ENCODE results near the gene TRERF1.
"Not testable (repeated sequence)": the region's sequence is repeated elsewhere in the genome, so short reads cannot be mapped to it uniquely, and the experiment has no call there.

Gene TRERF1

GRCh38 chr6:42216495-42216894 is 235.2 kb downstream of the TRERF1 start:
- not testable (repeated sequence) for DNase-seq (ENCODE audit: low spot score); H3K9me3 Mint-ChIP-seq; H3K27ac Mint-ChIP-seq; H3K27me3 Mint-ChIP-seq (ENCODE audit: low read depth)
- H3K4me1 Mint-ChIP-seq (ENCODE audit: low read depth), result peaks cover 18% of the 10 kb centered on the region
- peaks cover 18% of the 10 kb centered on the region for H3K36me3 Mint-ChIP-seq (ENCODE audit: low read depth)
- H3K4me3 Mint-ChIP-seq, result peak overlapping the region; percentile 100

GRCh38 chr6:42212442-42212841 is 239.3 kb downstream of the TRERF1 start:
- Mint-ChIP-seq H3K27ac (no peak overlapping the region), H3K9me3 (no peaks in the 10 kb centered on the region), H3K4me3 (no peak overlapping the region), H3K27me3 (ENCODE audit: low read depth) (no peaks in the 10 kb centered on the region), H3K36me3 (ENCODE audit: low read depth) (peaks cover 37% of the 10 kb centered on the region), H3K4me1 (ENCODE audit: low read depth) (peaks cover 14% of the 10 kb centered on the region)
- no peak for DNase-seq (ENCODE audit: low spot score)

GRCh38 chr6:42211726-42212125 is 240.0 kb downstream of the TRERF1 start:
- no peak overlapping the region for H3K4me3 Mint-ChIP-seq
- DNase-seq (ENCODE audit: low spot score), result no peak
- no peaks in the 10 kb centered on the region for H3K9me3 Mint-ChIP-seq
- peaks cover 36% of the 10 kb centered on the region for H3K36me3 Mint-ChIP-seq (ENCODE audit: low read depth)
- H3K27ac Mint-ChIP-seq, result no peak overlapping the region
- no peaks in the 10 kb centered on the region for H3K27me3 Mint-ChIP-seq (ENCODE audit: low read depth)
- peaks cover 10% of the 10 kb centered on the region for H3K4me1 Mint-ChIP-seq (ENCODE audit: low read depth)

- DNase-seq (ENCODE audit: low spot score), result no peak
- Mint-ChIP-seq H3K27ac (no peak overlapping the region), H3K36me3 (ENCODE audit: low read depth) (peaks cover 40% of the 10 kb centered on the region)
Observed at GRCh38 chr6:42210551-42210950, 241.2 kb downstream of the TRERF1 start.

GRCh38 chr6:42207559-42207958 is 244.2 kb downstream of the TRERF1 start:
- H3K4me1 Mint-ChIP-seq (ENCODE audit: low read depth); H3K27me3 Mint-ChIP-seq (ENCODE audit: low read depth); H3K4me3 Mint-ChIP-seq; DNase-seq (ENCODE audit: low spot score); H3K9me3 Mint-ChIP-seq; H3K27ac Mint-ChIP-seq: not testable (repeated sequence)
- peaks cover 38% of the 10 kb centered on the region for H3K36me3 Mint-ChIP-seq (ENCODE audit: low read depth)

More at GRCh38 chr6:42210551-42210950, 241.2 kb downstream of the TRERF1 start:
- Mint-ChIP-seq H3K4me1 (ENCODE audit: low read depth) (peaks cover 5% of the 10 kb centered on the region), H3K27me3 (ENCODE audit: low read depth) (no peaks in the 10 kb centered on the region), H3K4me3 (no peak overlapping the region), H3K9me3 (no peaks in the 10 kb centered on the region)

GRCh38 chr6:42204768-42205282 is 246.9 kb downstream of the TRERF1 start:
- no peak overlapping the region for H3K27ac Mint-ChIP-seq
- H3K36me3 Mint-ChIP-seq (ENCODE audit: low read depth), result peaks cover 32% of the 10 kb centered on the region
- no peaks in the 10 kb centered on the region for H3K27me3 Mint-ChIP-seq (ENCODE audit: low read depth)
- no peak for DNase-seq (ENCODE audit: low spot score)
- no peaks in the 10 kb centered on the region for H3K4me1 Mint-ChIP-seq (ENCODE audit: low read depth)
- H3K9me3 Mint-ChIP-seq, result no peaks in the 10 kb centered on the region
- H3K4me3 Mint-ChIP-seq, result no peak overlapping the region

- Mint-ChIP-seq H3K4me1 (ENCODE audit: low read depth) (no peaks in the 10 kb centered on the region), H3K27me3 (ENCODE audit: low read depth) (no peaks in the 10 kb centered on the region), H3K9me3 (no peaks in the 10 kb centered on the region), H3K4me3 (no peak overlapping the region), H3K27ac (no peak overlapping the region), H3K36me3 (ENCODE audit: low read depth) (peaks cover 24% of the 10 kb centered on the region)
- no peak for DNase-seq (ENCODE audit: low spot score)
Observed at GRCh38 chr6:42203183-42203582, 248.5 kb downstream of the TRERF1 start.

GRCh38 chr6:42202131-42202915 is 249.4 kb downstream of the TRERF1 start:
- H3K27me3 Mint-ChIP-seq (ENCODE audit: low read depth); H3K9me3 Mint-ChIP-seq; H3K4me1 Mint-ChIP-seq (ENCODE audit: low read depth); H3K4me3 Mint-ChIP-seq; H3K27ac Mint-ChIP-seq; DNase-seq (ENCODE audit: low spot score): not testable (repeated sequence)
- peaks cover 18% of the 10 kb centered on the region for H3K36me3 Mint-ChIP-seq (ENCODE audit: low read depth)

- Mint-ChIP-seq H3K4me1 (ENCODE audit: low read depth) (no peaks in the 10 kb centered on the region), H3K27ac (no peak overlapping the region), H3K4me3 (no peak overlapping the region), H3K36me3 (ENCODE audit: low read depth) (peaks cover 15% of the 10 kb centered on the region), H3K27me3 (ENCODE audit: low read depth) (no peaks in the 10 kb centered on the region), H3K9me3 (no peaks in the 10 kb centered on the region)
- no peak for DNase-seq (ENCODE audit: low spot score)
Observed at GRCh38 chr6:42201382-42201781, 250.3 kb downstream of the TRERF1 start.

GRCh38 chr6:42200035-42200434 is 251.7 kb downstream of the TRERF1 start:
- Mint-ChIP-seq H3K9me3 (no peaks in the 10 kb centered on the region), H3K4me1 (ENCODE audit: low read depth) (no peaks in the 10 kb centered on the region), H3K36me3 (ENCODE audit: low read depth) (peaks cover 10% of the 10 kb centered on the region), H3K27ac (no peak overlapping the region), H3K27me3 (ENCODE audit: low read depth) (no peaks in the 10 kb centered on the region), H3K4me3 (no peak overlapping the region)
- no peak for DNase-seq (ENCODE audit: low spot score)

- H3K4me3 Mint-ChIP-seq, result no peak overlapping the region
- no peaks in the 10 kb centered on the region for H3K9me3 Mint-ChIP-seq
- peaks cover 4% of the 10 kb centered on the region for H3K36me3 Mint-ChIP-seq (ENCODE audit: low read depth)
- H3K4me1 Mint-ChIP-seq (ENCODE audit: low read depth), result no peaks in the 10 kb centered on the region
- H3K27me3 Mint-ChIP-seq (ENCODE audit: low read depth), result no peaks in the 10 kb centered on the region
- no peak for DNase-seq (ENCODE audit: low spot score)
- H3K27ac Mint-ChIP-seq, result no peak overlapping the region
Observed at GRCh38 chr6:42199106-42199981, 252.4 kb downstream of the TRERF1 start.

- Mint-ChIP-seq H3K27ac (no peak overlapping the region), H3K4me3 (no peak overlapping the region), H3K36me3 (ENCODE audit: low read depth) (peaks cover 4% of the 10 kb centered on the region), H3K4me1 (ENCODE audit: low read depth) (no peaks in the 10 kb centered on the region), H3K9me3 (no peaks in the 10 kb centered on the region), H3K27me3 (ENCODE audit: low read depth) (no peaks in the 10 kb centered on the region)
- no peak for DNase-seq (ENCODE audit: low spot score)
Observed at GRCh38 chr6:42197555-42198362, 254.0 kb downstream of the TRERF1 start.

- Mint-ChIP-seq H3K9me3 (no peaks in the 10 kb centered on the region), H3K36me3 (ENCODE audit: low read depth) (peaks cover 3% of the 10 kb centered on the region), H3K4me3 (no peak overlapping the region), H3K4me1 (ENCODE audit: low read depth) (no peaks in the 10 kb centered on the region), H3K27ac (no peak overlapping the region), H3K27me3 (ENCODE audit: low read depth) (no peaks in the 10 kb centered on the region)
- DNase-seq (ENCODE audit: low spot score), result no peak
Observed at GRCh38 chr6:42195415-42195814, 256.3 kb downstream of the TRERF1 start.

All from T-helper 2 cell treated with Interferon-gamma antibody and Interleukin-4, amounts not matched to agents 5 μg/mL and 100 μg/mL, for 36 hours (primary cell).